Natural killer cell (primary cell): ENCODE data around the gene CD93. TPM values are rescaled to one million over a fixed set of nuclear protein-coding genes. Genes with fewer than 3 reads are reported as not detected.

Source experiments
- ATAC-seq, 3 donors: fragments of 150-1000 bp in 2 of 3; fragments of 200-7000 bp in 1 of 3; cut with Tn5 transposase; 1 replicate in 1 of 3; 2 replicates in 2 of 3; pipeline ENCODE4 v1.10.0; 2021; ENCODE audit warnings: mild to moderate bottlenecking in 2 of 3, moderate library complexity in 2 of 3
- DNase-seq, 2 donors: peaks; one replicate each; pipeline versions ENCODE4 v3.0.0 to v3.0.0-alpha.2; 2013 to 2021; ENCODE audit warnings: mixed read lengths in 1 of 2
- H3K27ac ChIP-seq: one replicate; pipeline ENCODE4 v1.5.1; 2013; ENCODE audit warnings: mild to moderate bottlenecking, low read length
- H3K27me3 ChIP-seq: one replicate; pipeline ENCODE4 v1.6.1; 2013; ENCODE audit warnings: low read length; ENCODE audit not compliant: control insufficient read depth, insufficient read depth
- H3K36me3 ChIP-seq: one replicate; pipeline ENCODE4 v1.6.1; 2013; ENCODE audit warnings: low read length; ENCODE audit not compliant: control insufficient read depth, insufficient read depth
- H3K4me1 ChIP-seq: one replicate; pipeline ENCODE4 v1.6.1; 2013; ENCODE audit warnings: low read length; ENCODE audit not compliant: control insufficient read depth, insufficient read depth
- H3K4me3 ChIP-seq: one replicate; pipeline ENCODE4 v1.5.1; 2013; ENCODE audit warnings: low read length
- H3K9me3 ChIP-seq: one replicate; pipeline ENCODE4 v1.6.1; 2013; ENCODE audit warnings: low read length; ENCODE audit not compliant: control insufficient read depth, insufficient read depth
- H3K27ac Mint-ChIP-seq, 2 donors: one replicate each; pipeline ENCODE4 v1.8.0; 2022; ENCODE audit warnings: mild to moderate bottlenecking in 2 of 2, mixed read lengths in 2 of 2, moderate library complexity in 1 of 2
- H3K27me3 Mint-ChIP-seq, 2 donors: one replicate each; pipeline ENCODE4 v1.8.0; 2022; ENCODE audit warnings: low read depth in 2 of 2, mixed read lengths in 2 of 2
- H3K36me3 Mint-ChIP-seq: one replicate; pipeline ENCODE4 v1.8.0; 2022; ENCODE audit warnings: mixed read lengths
- H3K4me1 Mint-ChIP-seq, 2 donors: one replicate each; pipeline ENCODE4 v1.8.0; 2022; ENCODE audit warnings: mixed read lengths in 2 of 2
- H3K4me3 Mint-ChIP-seq: one replicate; pipeline ENCODE4 v1.8.0; 2022; ENCODE audit warnings: mild to moderate bottlenecking, moderate library complexity, mixed read lengths
- H3K9me3 Mint-ChIP-seq, 2 donors: one replicate each; pipeline ENCODE4 v1.8.0; 2022; ENCODE audit warnings: mixed read lengths in 2 of 2
- CTCF ChIP-seq: fragments of 200-600 bp; IDR thresholded peaks from one replicate; pipeline ENCODE4 v1.8.0; 2022; ENCODE audit warnings: antibody characterized with exemption
- WGBS: methylation state at CpG from one replicate; pipeline ENCODE4 v1.1.7; 2013; ENCODE audit warnings: missing lambda C conversion rate; ENCODE audit not compliant: insufficient coverage; 5-methylcytosine and 5-hydroxymethylcytosine counted together
- intact Hi-C: fragments of 100-400 bp; cut with micrococcal nuclease; formaldehyde crosslinking; loops from one replicate; pipeline ENCODE4 v1.14.2; 2022
- total RNA-seq, 4 donors: library from RNA; stranded (reverse); fragments of 120-200 nt in 1 of 4; gene quantifications; one replicate each; pipeline versions ENCODE4 v1.2.3 to v1.2.4, GENCODE V29; 2013 to 2022

Gene CD93
- total RNA-seq, 3 donors from 2014 or later (not counting 1 experiment from before 2014, with no cell fraction given): 8.0 to 17.9 (median 17.2) TPM

- intact Hi-C loops: no loop called here
- H3K4me3 Mint-ChIP-seq: no peak overlapping the region
Measured at GRCh38 chr20:23032056-23032749, 53.9 kb downstream of the CD93 start.

DNA sequence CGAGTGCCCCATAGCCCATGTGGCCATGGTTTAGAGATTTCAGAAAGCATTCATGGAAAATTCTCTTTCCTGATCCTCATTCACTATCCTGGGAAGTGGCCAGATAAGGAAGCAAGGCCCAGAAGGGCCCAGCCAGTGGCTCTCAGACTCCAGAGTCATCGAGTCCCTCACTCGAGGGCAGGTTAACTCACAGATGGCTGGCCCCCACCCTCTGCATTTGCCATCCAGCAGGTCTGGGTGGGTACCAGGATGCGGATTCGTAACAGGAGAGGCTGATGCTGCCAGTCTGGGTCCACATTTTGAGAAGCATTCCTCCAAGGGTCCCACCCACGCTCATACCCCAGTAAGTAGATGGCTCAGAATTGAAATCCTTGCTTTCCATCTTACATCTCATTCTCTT, 54.8 kb downstream of the CD93 start:
- Mint-ChIP-seq H3K4me1 (no peaks in the 10 kb centered on the region), H3K36me3 (no peaks in the 10 kb centered on the region), H3K27me3 (peaks cover 11 to 44% of the 10 kb centered on the region in 2 donors), H3K4me3 (no peak overlapping the region), H3K9me3 (no peaks in the 10 kb centered on the region), H3K27ac (no peak overlapping the region)
- H3K36me3 ChIP-seq: no peaks in the 10 kb centered on the region
- TF ChIP-seq CTCF: no peak
- intact Hi-C loops: no loop called here
- DNase-seq: no peak
- no peaks in the 10 kb centered on the region for H3K4me1 ChIP-seq
- no peaks in the 10 kb centered on the region for H3K9me3 ChIP-seq
- H3K27ac ChIP-seq: no peak overlapping the region
- no peak for ATAC-seq
- H3K27me3 ChIP-seq: peaks cover under 1% of the 10 kb centered on the region
- 85% methylated on average over 6 of the region's 6 CpGs for WGBS
- H3K4me3 ChIP-seq: no peak overlapping the region

More at GRCh38 chr20:23032056-23032749, 53.9 kb downstream of the CD93 start:
- no peaks in the 10 kb centered on the region for H3K36me3 ChIP-seq
- Mint-ChIP-seq H3K4me1 (no peaks in the 10 kb centered on the region), H3K27me3 (peaks cover 18 to 46% of the 10 kb centered on the region in 2 donors), H3K27ac (no peak overlapping the region), H3K9me3 (no peaks in the 10 kb centered on the region), H3K36me3 (no peaks in the 10 kb centered on the region)
- no peak overlapping the region for H3K27ac ChIP-seq
- H3K9me3 ChIP-seq: no peaks in the 10 kb centered on the region
- 63% methylated on average over 6 of the region's 6 CpGs for WGBS
- ATAC-seq: no peak
- H3K4me1 ChIP-seq: no peaks in the 10 kb centered on the region
- peaks cover 3% of the 10 kb centered on the region for H3K27me3 ChIP-seq
- no peak overlapping the region for H3K4me3 ChIP-seq
- no peak for DNase-seq
- TF ChIP-seq CTCF: no peak

Other genes starting within 250 kb of the CD93 start
- gene SSTR4, start 51.0 kb downstream of the CD93 start, total RNA-seq: not detected
- gene THBD, start 36.7 kb downstream of the CD93 start, total RNA-seq: 1 to 10 TPM; 2.1 to 2.8 (median 2.1) TPM